HepG2 (cell line): Measurements from ENCODE around the gene NFATC4. TPM values are rescaled to one million over a fixed set of nuclear protein-coding genes. Genes with fewer than 3 reads are reported as not detected.

Experiments used
- AHDC1 ChIP-seq: sonication (generic); formaldehyde crosslinking; IDR thresholded peaks from 2 replicates; pipeline ENCODE4 v1.5.1; 2020; ENCODE audit warnings: mild to moderate bottlenecking, missing genetic modification reagents, borderline replicate concordance
- EP300 ChIP-seq, 3 experiments: sonication (generic) in 1 of 3; formaldehyde crosslinking in 1 of 3; IDR thresholded peaks; 2 replicates each; pipeline versions ENCODE4 v1.5.1 to v1.6.1; 2011 to 2020; ENCODE audit warnings: low read depth in 2 of 3, low read length in 2 of 3, borderline replicate concordance in 1 of 3, improper control_type of control experiment in 1 of 3, mild to moderate bottlenecking in 1 of 3, missing genetic modification reagents in 1 of 3, moderate library complexity in 1 of 3
- FOXJ3 ChIP-seq: sonication (generic); formaldehyde crosslinking; IDR thresholded peaks from 2 replicates; pipeline ENCODE4 v1.4.0; 2020; ENCODE audit warnings: missing genetic modification reagents, mild to moderate bottlenecking, borderline replicate concordance
- FOXO1 ChIP-seq: sonication (generic); formaldehyde crosslinking; IDR thresholded peaks from 2 replicates; pipeline ENCODE4 v1.4.0; 2020; ENCODE audit warnings: missing genetic modification reagents
- GATA4 ChIP-seq: sonication (generic); IDR thresholded peaks from 2 replicates; pipeline ENCODE4 v1.6.1; 2016; ENCODE audit warnings: antibody characterized with exemption, low read depth, borderline replicate concordance
- JUN ChIP-seq: sonication (generic); formaldehyde crosslinking; IDR thresholded peaks from 2 replicates; pipeline ENCODE4 v1.4.0; 2020; ENCODE audit warnings: mild to moderate bottlenecking, missing genetic modification reagents
- MLX ChIP-seq: IDR thresholded peaks from 2 replicates; pipeline ENCODE4 v1.6.1; 2016
- MXD3 ChIP-seq: IDR thresholded peaks from 2 replicates; pipeline ENCODE4 v1.6.1; 2016; ENCODE audit warnings: mild to moderate bottlenecking, missing biosample characterization, missing genetic modification reagents
- NBN ChIP-seq: fragments of 450-650 bp; conservative IDR thresholded peaks from 2 replicates; pipeline ENCODE4 v1.6.1; 2017
- SOX13 ChIP-seq, 3 experiments: fragments of 450-650 bp in 1 of 3; sonication (generic) in 1 of 3; formaldehyde crosslinking in 1 of 3; IDR thresholded peaks in 2 of 3; conservative IDR thresholded peaks in 1 of 3; 2 replicates each; pipeline versions ENCODE4 v1.5.0 to v1.6.1; 2016 to 2020; ENCODE audit warnings: antibody characterized with exemption in 1 of 3, mild to moderate bottlenecking in 1 of 3, missing compliant biosample characterization in 1 of 3, missing genetic modification reagents in 1 of 3, moderate library complexity in 1 of 3
- TRIM22 ChIP-seq: fragments of 450-650 bp; IDR thresholded peaks from 2 replicates; pipeline ENCODE4 v1.6.1; 2017
- ZBTB8A ChIP-seq: sonication (generic); formaldehyde crosslinking; IDR thresholded peaks from 2 replicates; pipeline ENCODE4 v1.4.0; 2020; ENCODE audit warnings: mild to moderate bottlenecking, low read depth, missing genetic modification reagents, borderline replicate concordance
- ZMYM3 ChIP-seq: sonication (generic); formaldehyde crosslinking; IDR thresholded peaks from 2 replicates; pipeline ENCODE4 v1.5.1; 2020; ENCODE audit warnings: mild to moderate bottlenecking, missing genetic modification reagents
- ZNF24 ChIP-seq: fragments of 450-650 bp; IDR thresholded peaks from 2 replicates; pipeline ENCODE4 v1.6.1; 2017; ENCODE audit warnings: antibody characterized with exemption, mild to moderate bottlenecking
- ZNF280D ChIP-seq: sonication (generic); formaldehyde crosslinking; IDR thresholded peaks from 2 replicates; pipeline ENCODE4 v1.5.1; 2020; ENCODE audit warnings: mild to moderate bottlenecking, missing genetic modification reagents
- polyA plus RNA-seq, 8 experiments: library from polyadenylated mRNA; depleted of rRNA in 3 of 8; stranded (reverse) in 7 of 8; unstranded in 1 of 8; fragments of >200 nt; fragmentation: Illumina TruSeq in 4 of 8; extraction: Trizol in 4 of 8; gene quantifications; 2 replicates each; pipeline versions ENCODE4 v1.2.1 to v1.2.3, GENCODE V29; 2011 to 2016; ENCODE audit warnings: low read depth in 4 of 8, missing spikeins in 1 of 8, mixed read lengths in 1 of 8; ENCODE audit not compliant: insufficient read depth in 1 of 8
- total RNA-seq, 5 experiments: library from RNA; depleted of rRNA; stranded (reverse); fragments of >200 nt; fragmentation: Illumina TruSeq; extraction: Trizol; gene quantifications; 2 replicates each; pipeline ENCODE4 v1.2.3, GENCODE V29; 2016; ENCODE audit warnings: low read depth in 1 of 5

Gene NFATC4
- total and polyA plus RNA-seq, 2 of the 13 experiments (the other 11 are each of a cell fraction or from before 2014, with no cell fraction given) = 0.04 to 0.15 TPM

GRCh38 chr14:24343795-24344660, 24.0 kb upstream of the NFATC4 start (continued):
- TF ChIP-seq MXD3 (CRISPR knock-in tag) = no peak
- TF ChIP-seq FOXO1 = peak; percentile 34; the same call in 1 of the 2 replicates
- TF ChIP-seq GATA4 = no peak
- no peak for TF ChIP-seq ZNF280D (CRISPR knock-in tag)
- TF ChIP-seq ZNF24 = peak; percentile 80; the same call in 1 of the 2 replicates
- no peak for TF ChIP-seq AHDC1 (CRISPR knock-in tag)
- peak; percentile 65; the same call in 1 of the 2 replicates for TF ChIP-seq ZMYM3 (CRISPR knock-in tag)
- TF ChIP-seq ZBTB8A = no peak
- TF ChIP-seq JUN (CRISPR knock-in tag) = 0 out of 2 replicates have a peak, but pooled peaks have one; percentile 55
- TF ChIP-seq MLX (CRISPR knock-in tag) = peak; percentile 47; the same call in 1 of the 2 replicates
- TF ChIP-seq FOXJ3 = no peak
- no peak for TF ChIP-seq TRIM22
- TF ChIP-seq NBN = no peak
- 0 out of 2 replicates have a peak, but pooled peaks have one; percentile 50 for TF ChIP-seq SOX13 (IDR thresholded peaks at IDR 0.05)
- TF ChIP-seq SOX13 (CRISPR knock-in tag; conservative IDR thresholded peaks at IDR 0.05 in 1 of 2, IDR thresholded peaks at IDR 0.05 in 1 of 2) = peak in 1 of 2 experiments; percentile 50; a peak in 1 of 4 replicates
- TF ChIP-seq EP300 (IDR thresholded peaks at IDR 0.05; ENCODE audit: low read depth in 2 of 2, low read length in 2 of 2) = peak in 1 of 2 experiments; percentile 34; a peak in 1 of 4 replicates
- no peak for TF ChIP-seq EP300 (CRISPR knock-in tag; IDR thresholded peaks at IDR 0.05; ENCODE audit: borderline replicate concordance)
